ENCODE measurements around the gene TBRG4.

TBRG4 gene

GRCh38 chr7:45088821-45089340 is 22.6 kb downstream of the TBRG4 start, which contains the start of gene NACAD:
Gene NACAD, minus strand, starts transcription at chr7:45088969. Its CDS starts 75 bp downstream, at chr7:45088894.
- peak; percentile 89 for DNase-seq (ENCODE audit: low spot score)

GRCh38 chr7:45088146-45088701 is 23.3 kb downstream of the TBRG4 start:
- no peak for DNase-seq (ENCODE audit: low spot score)

- no peak for DNase-seq (ENCODE audit: low spot score)
These were observed 24.0 kb downstream of the TBRG4 start for GRCh38 chr7:45087301-45088145.

- DNase-seq (ENCODE audit: low spot score), result no peak
These were observed 25.0 kb downstream of the TBRG4 start for GRCh38 chr7:45086331-45087065.

GRCh38 chr7:45085619-45086200 is 25.8 kb downstream of the TBRG4 start:
- DNase-seq (ENCODE audit: low spot score), result no peak

GRCh38 chr7:45084901-45085618 is 26.4 kb downstream of the TBRG4 start:
- no peak for DNase-seq (ENCODE audit: low spot score)

GRCh38 chr7:45084336-45084735 is 27.2 kb downstream of the TBRG4 start:
- DNase-seq (ENCODE audit: low spot score), result no peak

- DNase-seq (ENCODE audit: low spot score), result no peak
These were observed 28.6 kb downstream of the TBRG4 start for GRCh38 chr7:45082831-45083331.

- no peak for DNase-seq (ENCODE audit: low spot score)
These were observed 29.3 kb downstream of the TBRG4 start for GRCh38 chr7:45082031-45082830.

- no peak for DNase-seq (ENCODE audit: low spot score)
These were observed 29.9 kb downstream of the TBRG4 start for GRCh38 chr7:45081670-45081974.

GRCh38 chr7:45080958-45081669 is 30.4 kb downstream of the TBRG4 start:
- no peak for DNase-seq (ENCODE audit: low spot score)

- peak; percentile 24 for DNase-seq (ENCODE audit: low spot score)
These were observed 31.1 kb downstream of the TBRG4 start for GRCh38 chr7:45080265-45080957.

GRCh38 chr7:45078125-45078681 is 33.3 kb downstream of the TBRG4 start:
- DNase-seq (ENCODE audit: low spot score), result no peak

- DNase-seq (ENCODE audit: low spot score), result no peak
These were observed 33.9 kb downstream of the TBRG4 start for GRCh38 chr7:45077579-45077978.

GRCh38 chr7:45076946-45077345 is 34.6 kb downstream of the TBRG4 start:
- DNase-seq (ENCODE audit: low spot score), result no peak

- peak; percentile 26 for DNase-seq (ENCODE audit: low spot score)
These were observed 35.4 kb downstream of the TBRG4 start for GRCh38 chr7:45075871-45076796.

GRCh38 chr7:45075355-45075644 is 36.2 kb downstream of the TBRG4 start:
- DNase-seq (ENCODE audit: low spot score), result no peak

Measured in D341Med (cell line).